Activated CD8-positive, alpha-beta T cell treated with anti-CD3 and anti-CD28 coated beads, Interleukin-2, amount 10 ng/mL, durations not matched to agents 7 days and 5 days (primary cell): Measurements from ENCODE around the gene FLRT1. TPM values are rescaled to one million over a fixed set of nuclear protein-coding genes. Genes with fewer than 3 reads are reported as not detected.

Source experiments
- ATAC-seq: fragments of 150-1000 bp; cut with Tn5 transposase; one replicate; pipeline ENCODE4 v1.10.0; 2021; ENCODE audit warnings: moderate library complexity
- CTCF ChIA-PET: fragments of 350-600 bp; sonication (Branson Sonifier 250); formaldehyde crosslinking; loops from one replicate; lab custom pipeline; 2021; ENCODE audit warnings: antibody characterized with exemption; lab: Charles Lee
- POLR2A ChIA-PET: fragments of 350-600 bp; sonication (Branson Sonifier 250); formaldehyde crosslinking; loops from one replicate; lab custom pipeline; 2021; ENCODE audit warnings: antibody characterized with exemption; lab: Charles Lee
- DNase-seq: peaks from one replicate; pipeline ENCODE4 v3.0.0-alpha.2; 2020
- H3K27ac Mint-ChIP-seq: one replicate; pipeline ENCODE4 v1.8.0; 2021; ENCODE audit warnings: mild to moderate bottlenecking, mixed read lengths
- H3K27me3 Mint-ChIP-seq: one replicate; pipeline ENCODE4 v1.8.0; 2021; ENCODE audit warnings: low read depth, mixed read lengths
- H3K36me3 Mint-ChIP-seq: one replicate; pipeline ENCODE4 v1.8.0; 2021; ENCODE audit warnings: low read depth, mixed read lengths
- H3K4me1 Mint-ChIP-seq: one replicate; pipeline ENCODE4 v1.8.0; 2021; ENCODE audit warnings: low read depth, mixed read lengths
- H3K4me3 Mint-ChIP-seq: one replicate; pipeline ENCODE4 v1.8.0; 2021; ENCODE audit warnings: mild to moderate bottlenecking, mixed read lengths
- H3K9me3 Mint-ChIP-seq: one replicate; pipeline ENCODE4 v1.8.0; 2022; ENCODE audit warnings: mixed read lengths; ENCODE audit not compliant: insufficient read depth
- total RNA-seq, 2 experiments: library from RNA; stranded (reverse); gene quantifications; one replicate each; pipeline ENCODE4 v1.2.3, GENCODE V29; 2021

FLRT1 gene
- total RNA-seq, 2 experiments from 2014 or later, result not detected

DNA sequence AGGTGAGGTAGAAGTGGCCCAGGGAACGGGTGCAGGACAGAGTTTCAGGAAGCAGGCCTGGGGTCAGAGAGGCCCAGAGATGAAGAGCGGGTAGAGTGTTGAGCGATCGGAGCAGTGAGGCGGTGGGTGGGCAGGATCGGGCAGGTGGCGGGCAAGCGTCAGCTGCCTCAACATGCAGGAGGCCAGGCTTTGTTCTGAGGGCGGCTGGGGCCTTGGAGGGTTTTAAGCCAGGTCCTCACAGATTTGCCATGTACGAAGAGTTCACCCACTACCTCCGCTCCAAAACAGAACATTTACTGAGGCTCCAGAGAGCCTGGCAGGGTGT, 29.4 kb downstream of the FLRT1 start:
- peaks cover 7% of the 10 kb centered on the region for H3K27me3 Mint-ChIP-seq

GRCh38 chr11:64065712-64066111, 30.0 kb downstream of the FLRT1 start:
- no peak for ATAC-seq

More for the DNA sequence above, 29.4 kb downstream of the FLRT1 start:
- Mint-ChIP-seq H3K4me1 (peaks cover 8% of the 10 kb centered on the region), H3K36me3 (no peaks in the 10 kb centered on the region), H3K27ac (no peak overlapping the region), H3K4me3 (no peak overlapping the region), H3K9me3 (no peaks in the 10 kb centered on the region)
- ChIA-PET POLR2A (no interaction called here), CTCF (no interaction called here)
- DNase-seq, result no peak
- no peak for ATAC-seq

GRCh38 chr11:64067230-64067993, 31.7 kb downstream of the FLRT1 start:
- ATAC-seq (no peak), DNase-seq (no peak)
- Mint-ChIP-seq H3K27ac (no peak overlapping the region), H3K4me1 (no peaks in the 10 kb centered on the region), H3K9me3 (no peaks in the 10 kb centered on the region), H3K27me3 (no peaks in the 10 kb centered on the region), H3K4me3 (no peak overlapping the region), H3K36me3 (no peaks in the 10 kb centered on the region)
- ChIA-PET POLR2A (no interaction called here), CTCF (no interaction called here)

More at GRCh38 chr11:64065712-64066111, 30.0 kb downstream of the FLRT1 start:
- Mint-ChIP-seq H3K4me3 (no peak overlapping the region), H3K27ac (no peak overlapping the region), H3K9me3 (no peaks in the 10 kb centered on the region), H3K36me3 (no peaks in the 10 kb centered on the region), H3K27me3 (peaks cover 7% of the 10 kb centered on the region), H3K4me1 (peaks cover 5% of the 10 kb centered on the region)
- DNase-seq, result no peak
- ChIA-PET CTCF (no interaction called here), POLR2A (no interaction called here)

DNA sequence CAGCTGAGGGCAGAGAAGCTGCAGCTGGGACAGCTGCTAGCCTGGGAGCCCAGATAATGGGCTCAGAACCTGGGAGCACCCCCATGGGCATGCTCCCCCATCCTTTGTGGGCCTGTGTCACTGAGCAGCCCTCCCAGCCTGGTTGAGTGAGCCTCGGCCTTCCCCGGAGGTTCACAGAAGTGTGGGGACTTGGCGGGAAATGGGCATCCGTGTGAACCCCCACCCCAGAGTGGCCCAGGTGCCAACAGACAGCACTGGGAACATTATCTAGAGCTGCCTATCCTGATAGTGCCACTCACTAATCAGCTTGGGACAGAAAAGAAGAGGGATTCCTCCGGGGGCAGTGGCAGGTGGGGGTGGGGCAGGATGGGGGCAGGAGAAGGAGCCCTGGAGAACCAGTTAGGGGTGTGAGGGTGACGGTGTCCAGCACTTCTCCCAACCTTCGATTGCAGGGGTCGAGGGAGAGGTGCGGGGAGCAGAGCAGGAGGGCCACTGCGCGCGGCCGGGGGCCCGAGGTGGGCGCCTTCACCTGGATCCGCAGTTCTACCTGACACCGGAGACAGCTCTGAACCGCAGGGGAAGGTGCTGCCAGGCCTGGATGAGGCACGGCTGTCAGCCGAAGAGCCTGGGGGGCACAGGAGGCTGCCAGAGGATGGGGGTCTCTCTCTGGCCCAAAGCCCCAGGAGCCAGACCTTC, 33.1 kb downstream of the FLRT1 start:
- H3K4me1 Mint-ChIP-seq, result no peaks in the 10 kb centered on the region

GRCh38 chr11:64069401-64070313, 33.9 kb downstream of the FLRT1 start:
- Mint-ChIP-seq H3K27me3 (no peaks in the 10 kb centered on the region), H3K4me1 (peaks cover 4% of the 10 kb centered on the region), H3K27ac (no peak overlapping the region), H3K9me3 (no peaks in the 10 kb centered on the region), H3K4me3 (no peak overlapping the region), H3K36me3 (no peaks in the 10 kb centered on the region)
- ChIA-PET CTCF (no interaction called here), POLR2A (no interaction called here)
- DNase-seq, result no peak
- no peak for ATAC-seq

More for the DNA sequence above, 33.1 kb downstream of the FLRT1 start:
- DNase-seq (no peak), ATAC-seq (no peak)
- ChIA-PET CTCF (no interaction called here), POLR2A (no interaction called here)
- Mint-ChIP-seq H3K4me3 (no peak overlapping the region), H3K27me3 (no peaks in the 10 kb centered on the region), H3K36me3 (no peaks in the 10 kb centered on the region), H3K27ac (no peak overlapping the region), H3K9me3 (no peaks in the 10 kb centered on the region)

GRCh38 chr11:64070314-64070681, 34.6 kb downstream of the FLRT1 start:
- Mint-ChIP-seq H3K36me3 (no peaks in the 10 kb centered on the region), H3K4me1 (peaks cover 4% of the 10 kb centered on the region), H3K4me3 (no peak overlapping the region), H3K27me3 (no peaks in the 10 kb centered on the region), H3K27ac (no peak overlapping the region), H3K9me3 (no peaks in the 10 kb centered on the region)
- CTCF ChIA-PET, result no interaction called here
- POLR2A ChIA-PET, result no interaction called here
- DNase-seq (no peak), ATAC-seq (no peak)

GRCh38 chr11:64071849-64072248, 36.1 kb downstream of the FLRT1 start:
- ChIA-PET CTCF (no interaction called here), POLR2A (no interaction called here)
- Mint-ChIP-seq H3K9me3 (no peaks in the 10 kb centered on the region), H3K36me3 (no peaks in the 10 kb centered on the region), H3K27ac (no peak overlapping the region), H3K4me3 (no peak overlapping the region), H3K27me3 (no peaks in the 10 kb centered on the region), H3K4me1 (peaks cover 4% of the 10 kb centered on the region)
- DNase-seq, result no peak
- ATAC-seq, result no peak

DNA sequence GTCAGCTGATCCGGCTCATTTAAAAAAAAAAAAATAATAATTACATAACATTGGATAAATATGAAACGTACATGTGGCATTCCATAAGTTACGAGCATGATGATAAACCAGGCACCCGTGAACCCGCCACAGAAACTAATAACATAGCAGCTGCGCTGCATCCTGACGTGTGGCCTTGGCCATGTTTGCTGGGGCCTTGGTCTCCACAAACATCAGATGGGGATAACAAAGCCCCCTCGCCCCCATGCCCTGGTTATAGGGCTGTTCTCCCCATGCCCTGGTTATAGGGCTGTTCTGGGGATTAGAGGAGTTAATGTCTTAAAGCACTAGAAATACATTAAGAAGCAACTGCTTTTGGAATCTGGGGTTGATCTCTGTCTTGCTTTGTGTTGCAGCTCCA, 36.7 kb downstream of the FLRT1 start:
- Mint-ChIP-seq H3K4me1 (peaks cover 4% of the 10 kb centered on the region), H3K27me3 (no peaks in the 10 kb centered on the region), H3K9me3 (no peaks in the 10 kb centered on the region), H3K36me3 (no peaks in the 10 kb centered on the region), H3K4me3 (no peak overlapping the region), H3K27ac (no peak overlapping the region)
- ChIA-PET POLR2A (no interaction called here), CTCF (no interaction called here)
- DNase-seq (no peak), ATAC-seq (no peak)

DNA sequence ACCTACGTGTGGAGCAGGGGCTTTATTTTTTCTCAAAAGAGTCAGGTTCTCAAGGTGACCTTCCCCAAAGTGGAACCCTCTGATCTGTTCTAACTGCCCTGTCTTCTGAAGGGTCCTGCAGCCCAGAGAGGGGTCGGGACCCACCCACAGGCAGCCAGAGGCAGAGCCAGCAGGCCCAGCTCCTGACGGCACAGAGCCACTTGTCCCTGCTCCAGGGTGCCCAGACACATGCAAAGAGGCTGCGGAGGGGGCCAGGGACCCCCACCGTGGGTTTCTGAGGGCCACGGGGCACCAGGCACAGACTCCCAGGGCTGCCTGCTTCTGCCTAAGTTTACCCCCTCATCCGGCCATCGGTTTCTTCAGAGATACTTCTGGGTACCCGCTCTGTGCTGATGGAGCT, 37.1 kb downstream of the FLRT1 start:
- no peak for ATAC-seq
- no peaks in the 10 kb centered on the region for H3K27me3 Mint-ChIP-seq
- ChIA-PET POLR2A (no interaction called here), CTCF (no interaction called here)
- H3K4me3 Mint-ChIP-seq, result no peak overlapping the region
- H3K27ac Mint-ChIP-seq, result no peak overlapping the region
- H3K9me3 Mint-ChIP-seq, result no peaks in the 10 kb centered on the region
- no peak for DNase-seq
- peaks cover 4% of the 10 kb centered on the region for H3K4me1 Mint-ChIP-seq
- no peaks in the 10 kb centered on the region for H3K36me3 Mint-ChIP-seq

DNA sequence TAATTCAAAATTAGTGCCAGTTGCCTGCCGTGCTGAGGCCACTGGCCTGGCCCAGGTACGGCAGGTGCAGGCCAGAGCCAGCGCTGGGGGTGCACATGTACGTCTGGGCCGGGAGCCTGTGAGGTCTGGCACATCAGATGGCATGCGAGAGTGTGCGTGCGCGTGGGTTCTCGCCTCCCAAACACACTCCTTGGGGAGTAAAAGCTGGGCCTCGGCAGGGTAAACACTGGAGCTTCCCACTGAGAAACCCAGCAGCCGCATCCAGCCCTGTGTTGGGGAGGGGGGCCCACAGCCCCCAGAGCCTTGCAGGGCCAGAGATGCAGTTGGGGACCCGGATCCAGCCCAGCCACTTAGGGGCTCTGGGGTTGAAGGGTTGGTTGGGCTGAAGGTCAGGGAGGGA, 37.8 kb downstream of the FLRT1 start:
- Mint-ChIP-seq H3K4me3 (no peak overlapping the region), H3K27me3 (no peaks in the 10 kb centered on the region), H3K4me1 (peaks cover 4% of the 10 kb centered on the region), H3K9me3 (no peaks in the 10 kb centered on the region), H3K27ac (no peak overlapping the region), H3K36me3 (no peaks in the 10 kb centered on the region)
- ATAC-seq (no peak), DNase-seq (no peak)
- ChIA-PET CTCF (no interaction called here), POLR2A (no interaction called here)

- no peaks in the 10 kb centered on the region for H3K36me3 Mint-ChIP-seq
- peaks cover 4% of the 10 kb centered on the region for H3K4me1 Mint-ChIP-seq
- no peaks in the 10 kb centered on the region for H3K27me3 Mint-ChIP-seq
- DNase-seq, result peak; percentile 35
- H3K9me3 Mint-ChIP-seq, result no peaks in the 10 kb centered on the region
- CTCF ChIA-PET, result no interaction called here
- H3K27ac Mint-ChIP-seq, result no peak overlapping the region
- peak; percentile 23 for ATAC-seq
- POLR2A ChIA-PET, result no interaction called here
- H3K4me3 Mint-ChIP-seq, result no peak overlapping the region
These were observed 38.5 kb downstream of the FLRT1 start for GRCh38 chr11:64074239-64074638.

DNA sequence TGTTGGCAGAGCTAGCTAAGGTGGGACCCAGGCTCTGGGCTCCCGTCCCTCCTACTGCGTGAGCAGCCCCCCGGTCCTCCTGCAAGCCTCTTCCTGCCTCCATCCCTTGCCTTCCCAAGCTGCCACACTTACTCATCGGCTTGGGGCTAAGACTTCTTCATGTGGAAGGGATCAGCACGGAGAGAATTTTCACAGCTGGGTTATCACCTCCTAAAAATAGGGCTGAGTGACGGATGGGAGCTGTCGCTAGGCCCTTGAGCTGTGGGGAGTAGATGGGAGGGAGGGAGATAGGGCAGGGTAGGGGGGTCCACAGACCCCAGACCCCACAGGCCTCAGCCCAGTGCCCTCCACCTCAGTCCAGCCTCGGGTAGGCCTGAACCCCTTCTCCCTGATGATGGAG, 41.0 kb downstream of the FLRT1 start:
- Mint-ChIP-seq H3K4me3 (no peak overlapping the region), H3K9me3 (no peaks in the 10 kb centered on the region), H3K4me1 (peaks cover 4% of the 10 kb centered on the region), H3K27me3 (no peaks in the 10 kb centered on the region), H3K27ac (no peak overlapping the region), H3K36me3 (no peaks in the 10 kb centered on the region)
- CTCF ChIA-PET, result no interaction called here
- DNase-seq, result no peak
- ATAC-seq, result no peak
- POLR2A ChIA-PET, result no interaction called here
